Neural cell (in vitro differentiated cells): ENCODE results near the gene CASP6. TPM values are rescaled to one million over a fixed set of nuclear protein-coding genes. Genes with fewer than 3 reads are reported as not detected.

Experiments used
- H2AFZ ChIP-seq: fragments of 200-600, 300-800 bp; sonication (generic), shearing (Covaris generic); 2 replicates; pipeline ENCODE4 v1.6.0; 2014; ENCODE audit warnings: low read depth, mild to moderate bottlenecking, antibody characterized with exemption, low read length, moderate library complexity
- H3F3A ChIP-seq: fragments of 200-600 bp; shearing (Covaris generic); 2 replicates; pipeline ENCODE4 v1.6.1; 2016; ENCODE audit warnings: mild to moderate bottlenecking, moderate library complexity, mixed read lengths, antibody characterized with exemption, low read length; ENCODE audit not compliant: insufficient read depth, poor library complexity, severe bottlenecking
- H3K27ac ChIP-seq: fragments of 200-600, 300-800 bp; sonication (generic), shearing (Covaris generic); 2 replicates; pipeline ENCODE4 v1.5.1; 2014; ENCODE audit warnings: mild to moderate bottlenecking, low read length, moderate library complexity
- H3K27me3 ChIP-seq: fragments of 300-800, 200-600 bp; sonication (generic), shearing (Covaris generic); 2 replicates; pipeline ENCODE4 v1.6.0; 2014; ENCODE audit warnings: mild to moderate bottlenecking, low read depth, low read length, moderate library complexity; ENCODE audit not compliant: insufficient read depth
- H3K36me3 ChIP-seq: fragments of 300-800, 200-600 bp; sonication (generic), shearing (Covaris generic); 2 replicates; pipeline ENCODE4 v1.5.1; 2014; ENCODE audit warnings: mild to moderate bottlenecking, antibody characterized with exemption, low read length, moderate library complexity; ENCODE audit not compliant: insufficient read depth
- H3K4me2 ChIP-seq: fragments of 300-800, 200-600 bp; sonication (generic), shearing (Covaris generic); 2 replicates; pipeline ENCODE4 v1.6.0; 2014; ENCODE audit warnings: mild to moderate bottlenecking, low read length
- H3K4me3 ChIP-seq: fragments of 300-800, 200-600 bp; sonication (generic), shearing (Covaris generic); 2 replicates; pipeline ENCODE4 v1.5.1; 2014; ENCODE audit warnings: mild to moderate bottlenecking, low read length, moderate library complexity
- H3K79me2 ChIP-seq: fragments of 200-600 bp; shearing (Covaris generic); replicated peaks from 2 replicates; pipeline ENCODE4 v1.6.0; 2014; ENCODE audit warnings: mild to moderate bottlenecking, low read length, moderate library complexity; ENCODE audit not compliant: insufficient read depth
- H3K9ac ChIP-seq: fragments of 300-800, 200-600 bp; sonication (generic), shearing (Covaris generic); 2 replicates; pipeline ENCODE4 v1.6.1; 2016; ENCODE audit warnings: mild to moderate bottlenecking, low read length, mixed read lengths
- H3K9me2 ChIP-seq: fragments of 200-600 bp; shearing (Covaris generic); 2 replicates; pipeline ENCODE4 v1.6.1; 2016; ENCODE audit warnings: mild to moderate bottlenecking, low read length, mixed read lengths; ENCODE audit not compliant: insufficient read depth
- H3K9me3 ChIP-seq: fragments of 200-600, 300-800 bp; sonication (generic), shearing (Covaris generic); 2 replicates; pipeline ENCODE4 v1.6.1; 2016; ENCODE audit warnings: mild to moderate bottlenecking, mixed run types, low read length, moderate library complexity, mixed read lengths
- H4K20me1 ChIP-seq: fragments of 200-600 bp; shearing (Covaris generic); 2 replicates; pipeline ENCODE4 v1.6.1; 2016; ENCODE audit warnings: mild to moderate bottlenecking, mixed run types; ENCODE audit not compliant: insufficient read depth
- EZH2 ChIP-seq: fragments of 200-600, 300-800 bp; shearing (Covaris generic), sonication (generic); IDR thresholded peaks from 2 replicates; pipeline ENCODE4 v1.6.1; 2014; ENCODE audit warnings: antibody characterized with exemption, low read length, borderline replicate concordance, mild to moderate bottlenecking; ENCODE audit not compliant: insufficient read depth, poor library complexity, severe bottlenecking
- MXI1 ChIP-seq: fragments of 450-650 bp; conservative IDR thresholded peaks from 2 replicates; pipeline ENCODE4 v1.6.1; 2014; ENCODE audit warnings: antibody characterized with exemption, mild to moderate bottlenecking; ENCODE audit not compliant: poor library complexity, severe bottlenecking
- POLR2AphosphoS5 ChIP-seq: IDR thresholded peaks from 2 replicates; pipeline ENCODE4 v1.6.1; 2012
- RAD21 ChIP-seq: fragments of 450-650 bp; conservative IDR thresholded peaks from 2 replicates; pipeline ENCODE4 v1.6.1; 2014; ENCODE audit warnings: antibody characterized with exemption, mild to moderate bottlenecking, moderate library complexity
- SMC3 ChIP-seq: fragments of 450-650 bp; conservative IDR thresholded peaks from 2 replicates; pipeline ENCODE4 v1.6.1; 2014; ENCODE audit warnings: antibody characterized with exemption, mild to moderate bottlenecking, moderate library complexity; ENCODE audit not compliant: poor library complexity
- TAF1 ChIP-seq: IDR thresholded peaks from 2 replicates; pipeline ENCODE4 v1.6.1; 2012; ENCODE audit warnings: low read depth
- polyA plus RNA-seq: library from polyadenylated mRNA; depleted of rRNA; stranded (reverse); fragments of >200 nt; gene quantifications from 2 replicates; pipeline ENCODE4 v1.2.3, GENCODE V29; 2014
- TF ChIP-seq, protein P1 (sequence below): IDR thresholded peaks from 2 replicates; pipeline ENCODE4 v1.6.1; 2012; ENCODE audit warnings: borderline replicate concordance

The CASP6 gene
- polyA plus RNA-seq, 1 donor from 2014 or later: 5.1 TPM

DNA sequence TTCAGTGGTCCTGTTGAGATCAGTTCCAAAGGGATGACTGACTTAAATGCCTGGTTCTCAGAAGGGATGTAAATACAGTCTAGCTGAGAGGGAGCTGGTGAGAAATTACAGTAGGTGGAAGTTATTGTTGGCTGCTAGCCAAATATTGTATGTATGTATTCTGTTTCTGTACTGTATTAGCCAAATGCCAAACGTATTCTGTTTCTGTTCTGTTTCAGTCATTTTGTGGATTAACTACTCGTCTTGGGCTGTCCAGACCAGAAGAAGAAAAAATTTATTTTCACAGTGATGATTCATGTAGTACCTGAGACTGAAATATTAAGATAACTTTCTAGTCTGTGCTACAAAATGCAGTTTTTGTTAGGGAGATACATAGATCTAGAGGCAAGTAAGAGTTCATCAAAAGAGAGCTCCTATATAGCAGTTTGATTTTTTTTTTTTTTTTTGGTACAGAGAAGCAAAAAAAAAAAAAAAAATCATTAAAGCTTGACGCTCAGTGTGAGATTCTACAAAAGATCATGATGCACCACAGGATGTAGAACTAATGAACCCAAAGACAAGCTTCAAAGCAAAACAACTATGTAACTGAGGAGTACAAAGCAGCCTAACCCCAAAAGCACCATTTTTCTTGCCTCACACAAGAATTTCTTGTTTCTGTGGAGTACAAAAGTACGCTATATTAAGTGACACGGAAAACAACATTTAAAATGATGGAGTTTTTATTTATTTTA, 54.8 kb downstream of the CASP6 start:
- Histone ChIP-seq H3K27me3 (no peaks in the 10 kb centered on the region), H3F3A (no peaks in the 10 kb centered on the region), H3K4me3 (no peak overlapping the region), H3K27ac (no peak overlapping the region), H3K79me2 (no peaks in the 10 kb centered on the region), H3K36me3 (no peaks in the 10 kb centered on the region), H3K9ac (no peak overlapping the region), H3K9me3 (no peaks in the 10 kb centered on the region), H3K9me2 (no peaks in the 10 kb centered on the region), H3K4me2 (no peak overlapping the region), H4K20me1 (no peaks in the 10 kb centered on the region), H2AFZ (no peak overlapping the region)
- TF ChIP-seq MXI1 (no peak), EZH2 (no peak), POLR2AphosphoS5 (no peak), SMC3 (no peak), RAD21 (no peak), TAF1 (no peak)
- TF ChIP-seq, protein P1, sequence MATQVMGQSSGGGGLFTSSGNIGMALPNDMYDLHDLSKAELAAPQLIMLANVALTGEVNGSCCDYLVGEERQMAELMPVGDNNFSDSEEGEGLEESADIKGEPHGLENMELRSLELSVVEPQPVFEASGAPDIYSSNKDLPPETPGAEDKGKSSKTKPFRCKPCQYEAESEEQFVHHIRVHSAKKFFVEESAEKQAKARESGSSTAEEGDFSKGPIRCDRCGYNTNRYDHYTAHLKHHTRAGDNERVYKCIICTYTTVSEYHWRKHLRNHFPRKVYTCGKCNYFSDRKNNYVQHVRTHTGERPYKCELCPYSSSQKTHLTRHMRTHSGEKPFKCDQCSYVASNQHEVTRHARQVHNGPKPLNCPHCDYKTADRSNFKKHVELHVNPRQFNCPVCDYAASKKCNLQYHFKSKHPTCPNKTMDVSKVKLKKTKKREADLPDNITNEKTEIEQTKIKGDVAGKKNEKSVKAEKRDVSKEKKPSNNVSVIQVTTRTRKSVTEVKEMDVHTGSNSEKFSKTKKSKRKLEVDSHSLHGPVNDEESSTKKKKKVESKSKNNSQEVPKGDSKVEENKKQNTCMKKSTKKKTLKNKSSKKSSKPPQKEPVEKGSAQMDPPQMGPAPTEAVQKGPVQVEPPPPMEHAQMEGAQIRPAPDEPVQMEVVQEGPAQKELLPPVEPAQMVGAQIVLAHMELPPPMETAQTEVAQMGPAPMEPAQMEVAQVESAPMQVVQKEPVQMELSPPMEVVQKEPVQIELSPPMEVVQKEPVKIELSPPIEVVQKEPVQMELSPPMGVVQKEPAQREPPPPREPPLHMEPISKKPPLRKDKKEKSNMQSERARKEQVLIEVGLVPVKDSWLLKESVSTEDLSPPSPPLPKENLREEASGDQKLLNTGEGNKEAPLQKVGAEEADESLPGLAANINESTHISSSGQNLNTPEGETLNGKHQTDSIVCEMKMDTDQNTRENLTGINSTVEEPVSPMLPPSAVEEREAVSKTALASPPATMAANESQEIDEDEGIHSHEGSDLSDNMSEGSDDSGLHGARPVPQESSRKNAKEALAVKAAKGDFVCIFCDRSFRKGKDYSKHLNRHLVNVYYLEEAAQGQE: no peak

DNA sequence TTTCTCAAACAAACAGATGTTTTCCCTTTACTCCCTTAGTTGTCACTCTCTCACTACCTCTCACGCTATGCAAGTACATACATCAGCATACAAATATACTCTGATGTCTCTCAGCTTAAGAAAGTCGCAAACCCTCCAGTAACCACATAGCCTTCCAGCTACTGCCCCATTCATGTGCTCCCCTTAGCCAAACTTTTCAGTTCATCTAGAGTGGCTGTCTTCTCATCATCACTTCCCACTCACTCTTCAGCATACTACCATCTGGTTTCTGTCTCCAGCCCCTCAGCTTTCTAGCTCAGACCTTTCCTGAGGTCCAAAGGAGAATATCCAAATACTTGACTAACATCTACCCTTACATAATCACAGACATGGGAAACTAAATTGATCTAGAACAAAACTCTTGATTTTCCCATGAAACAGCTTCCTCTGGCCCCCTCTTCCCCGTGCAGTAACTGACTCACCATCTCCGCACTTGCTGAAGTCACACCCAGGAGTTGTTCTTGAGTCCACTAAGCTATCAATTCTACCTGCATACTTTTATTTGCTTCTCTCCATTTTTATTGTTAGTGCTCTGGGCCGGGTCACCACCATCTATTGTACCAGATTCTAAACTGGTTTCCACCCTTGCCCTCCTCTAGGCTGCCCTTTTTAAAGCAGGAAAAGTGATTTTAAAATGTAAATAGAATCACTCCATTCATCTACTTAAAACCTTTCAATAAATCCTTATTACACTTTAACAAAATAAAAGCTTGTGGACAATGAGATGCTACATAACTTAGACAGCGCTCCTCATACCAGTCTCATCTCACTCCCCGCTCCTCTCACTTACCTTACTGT, 57.2 kb downstream of the CASP6 start:
- no peak overlapping the region for H3K9ac ChIP-seq
- no peak overlapping the region for H3K4me3 ChIP-seq

More for the DNA sequence above, 57.2 kb downstream of the CASP6 start:
- Histone ChIP-seq H3K79me2 (no peaks in the 10 kb centered on the region), H2AFZ (no peak overlapping the region), H3K27me3 (no peaks in the 10 kb centered on the region), H3K36me3 (no peaks in the 10 kb centered on the region), H3K4me2 (no peak overlapping the region), H4K20me1 (no peaks in the 10 kb centered on the region), H3F3A (no peaks in the 10 kb centered on the region), H3K9me2 (no peaks in the 10 kb centered on the region), H3K27ac (no peak overlapping the region), H3K9me3 (no peaks in the 10 kb centered on the region)
- TF ChIP-seq TAF1 (no peak), POLR2AphosphoS5 (no peak)
- TF ChIP-seq, protein P1: no peak
